ENCODE data around the gene XPO6. TPM values are rescaled to one million over a fixed set of nuclear protein-coding genes. Genes with fewer than 3 reads are reported as not detected.

The XPO6 gene
- total RNA-seq, 1 experiment from 2014 or later = 106 TPM

DNA sequence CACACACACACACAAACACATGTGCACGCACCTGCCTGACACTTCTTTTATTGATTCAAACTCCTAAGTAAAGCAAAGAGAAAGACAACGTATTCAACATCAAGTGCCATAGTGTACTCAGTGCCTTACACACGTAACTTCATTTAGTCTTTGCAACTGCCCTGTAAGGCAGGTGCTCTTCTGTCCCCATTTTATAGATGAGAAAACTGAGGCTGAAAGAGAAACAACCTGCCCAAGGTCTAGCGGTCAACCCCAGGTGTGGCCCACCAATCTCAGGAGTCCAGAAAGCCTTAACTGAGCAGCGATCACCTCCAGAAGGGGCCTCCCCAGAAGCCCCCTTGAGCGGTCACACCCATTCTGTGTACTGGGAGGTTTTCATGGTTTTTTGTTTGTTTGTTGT is 137.9 kb downstream of the XPO6 start:
- H3F3A ChIP-seq (ENCODE audit: low read length, unreplicated experiment) = no peaks in the 10 kb centered on the region
- BruUV-seq (replicated peaks) = no TSS peak
- no peaks in the 10 kb centered on the region for H3K36me3 ChIP-seq (ENCODE audit: low read depth, low read length)
- H3K79me2 ChIP-seq (ENCODE audit: low read length) = no peaks in the 10 kb centered on the region
- ChIA-PET POLR2A (ENCODE audit: unreplicated experiment) (no interaction called here), CTCF (no interaction called here)
- no peak for TF ChIP-seq CTCF (conservative IDR thresholded peaks at IDR 0.05; ENCODE audit: low read depth, low read length)
- TF ChIP-seq EZH2 (IDR thresholded peaks at IDR 0.05; ENCODE audit: low read length, unreplicated experiment) = no peak
- no peak for TF ChIP-seq EZH2phosphoT487 (IDR thresholded peaks at IDR 0.05; ENCODE audit: borderline replicate concordance, low read length)
- H3K27ac ChIP-seq (ENCODE audit: low read length) = no peak overlapping the region
- H2AFZ ChIP-seq (ENCODE audit: low read length) = no peak overlapping the region
- intact Hi-C loops (cut with micrococcal nuclease) = loop anchor here (5.0 kb wide), 1 partner anchor 432 kb away; no protein-coding TSS in a partner anchor
- no peaks in the 10 kb centered on the region for H4K20me1 ChIP-seq (ENCODE audit: low read length)
- H3K27me3 ChIP-seq (ENCODE audit: low read length) = 0 out of 2 replicates have a peak, but pooled peaks cover 8% of the 10 kb centered on the region
- no peaks in the 10 kb centered on the region for H3K9me3 ChIP-seq (ENCODE audit: low read length)
- H3K9ac ChIP-seq (ENCODE audit: low read length) = no peak overlapping the region
- no peak for DNase-seq
- no peaks in the 10 kb centered on the region for H3K9me2 ChIP-seq (replicated peaks; ENCODE audit: low read length)
- H3K4me3 ChIP-seq (ENCODE audit: low read length) = no peak overlapping the region
- no peaks in the 10 kb centered on the region for H3K4me1 ChIP-seq (ENCODE audit: insufficient read depth, low read length)
- no peak overlapping the region for H3K4me2 ChIP-seq (ENCODE audit: low read length)
- ATAC-seq = no peak

DNA sequence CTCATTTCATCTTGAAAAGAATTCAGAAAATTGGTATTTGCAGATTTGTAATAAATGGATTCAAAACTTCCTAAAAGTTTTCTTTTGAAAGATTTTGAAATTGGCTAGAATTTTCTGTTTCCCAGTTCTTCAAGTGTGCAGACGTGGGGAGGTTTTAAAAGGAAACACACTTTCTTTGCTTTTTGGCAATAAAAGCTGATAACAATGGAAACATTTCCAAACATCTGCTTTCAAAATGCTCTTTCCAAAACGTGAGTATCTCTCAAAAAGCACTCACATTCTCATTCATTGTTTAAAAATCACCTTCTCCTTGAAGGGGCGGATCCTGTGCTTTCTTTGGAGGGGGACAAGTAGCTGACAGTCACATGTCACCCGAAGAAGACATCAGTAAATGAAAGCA is 139.7 kb downstream of the XPO6 start:
- Histone ChIP-seq H3K79me2 (ENCODE audit: low read length) (no peaks in the 10 kb centered on the region), H3K9me3 (ENCODE audit: low read length) (no peaks in the 10 kb centered on the region), H3K9ac (ENCODE audit: low read length) (no peak overlapping the region), H3K4me3 (ENCODE audit: low read length) (no peak overlapping the region), H2AFZ (ENCODE audit: low read length) (no peak overlapping the region), H4K20me1 (ENCODE audit: low read length) (no peaks in the 10 kb centered on the region), H3F3A (ENCODE audit: low read length, unreplicated experiment) (no peaks in the 10 kb centered on the region), H3K4me1 (ENCODE audit: insufficient read depth, low read length) (no peaks in the 10 kb centered on the region), H3K27ac (ENCODE audit: low read length) (no peak overlapping the region), H3K4me2 (ENCODE audit: low read length) (no peak overlapping the region), H3K36me3 (ENCODE audit: low read depth, low read length) (no peaks in the 10 kb centered on the region), H3K9me2 (replicated peaks; ENCODE audit: low read length) (no peaks in the 10 kb centered on the region), H3K27me3 (ENCODE audit: low read length) (0 out of 2 replicates have a peak, but pooled peaks cover 8% of the 10 kb centered on the region)
- ATAC-seq = no peak
- BruUV-seq (replicated peaks) = no TSS peak
- CTCF ChIA-PET = no interaction called here
- POLR2A ChIA-PET (ENCODE audit: unreplicated experiment) = no interaction called here
- intact Hi-C loops (cut with micrococcal nuclease) = loop anchor here (5.0 kb wide), 1 partner anchor 430 kb away; no protein-coding TSS in a partner anchor
- no peak for DNase-seq
- TF ChIP-seq EZH2 (IDR thresholded peaks at IDR 0.05; ENCODE audit: low read length, unreplicated experiment) (no peak), CTCF (conservative IDR thresholded peaks at IDR 0.05; ENCODE audit: low read depth, low read length) (no peak), EZH2phosphoT487 (IDR thresholded peaks at IDR 0.05; ENCODE audit: borderline replicate concordance, low read length) (no peak)

GRCh38 chr16:28069971-28070794 is 141.6 kb downstream of the XPO6 start:
- ChIA-PET CTCF (no interaction called here), POLR2A (ENCODE audit: unreplicated experiment) (no interaction called here)
- Histone ChIP-seq H3K27ac (ENCODE audit: low read length) (no peak overlapping the region), H3K9me3 (ENCODE audit: low read length) (no peaks in the 10 kb centered on the region), H3K27me3 (ENCODE audit: low read length) (0 out of 2 replicates have a peak, but pooled peaks cover 8% of the 10 kb centered on the region), H3K9ac (ENCODE audit: low read length) (no peak overlapping the region), H3K36me3 (ENCODE audit: low read depth, low read length) (no peaks in the 10 kb centered on the region), H3K4me3 (ENCODE audit: low read length) (no peak overlapping the region), H4K20me1 (ENCODE audit: low read length) (no peaks in the 10 kb centered on the region), H3K4me2 (ENCODE audit: low read length) (no peak overlapping the region), H3K79me2 (ENCODE audit: low read length) (no peaks in the 10 kb centered on the region), H3K4me1 (ENCODE audit: insufficient read depth, low read length) (no peaks in the 10 kb centered on the region), H3F3A (ENCODE audit: low read length, unreplicated experiment) (no peaks in the 10 kb centered on the region), H2AFZ (ENCODE audit: low read length) (no peak overlapping the region), H3K9me2 (replicated peaks; ENCODE audit: low read length) (no peaks in the 10 kb centered on the region)
- DNase-seq (no peak), ATAC-seq (no peak)
- no TSS peak for BruUV-seq (replicated peaks)
- intact Hi-C loops (cut with micrococcal nuclease) = loop anchor here (1.0 to 5.0 kb wide), 2 partner anchors 98 to 428 kb away; no protein-coding TSS in a partner anchor
- no peak for TF ChIP-seq EZH2 (IDR thresholded peaks at IDR 0.05; ENCODE audit: low read length, unreplicated experiment)
- TF ChIP-seq EZH2phosphoT487 (IDR thresholded peaks at IDR 0.05; ENCODE audit: borderline replicate concordance, low read length) = no peak
- TF ChIP-seq CTCF (conservative IDR thresholded peaks at IDR 0.05; ENCODE audit: low read depth, low read length) = no peak

Measured in PC-3 (cell line).